Prostate gland (tissue), 2 donors: Measurements from ENCODE around the gene SOWAHB. TPM values are rescaled to one million over a fixed set of nuclear protein-coding genes. Genes with fewer than 3 reads are reported as not detected.

ENCODE experiments used
- DNase-seq: peaks from one replicate; pipeline ENCODE4 v3.0.0-alpha.2; 2019; ENCODE audit warnings: low spot score
- H3K27ac ChIP-seq, 2 donors: fragments of 200-600 bp; sonication (generic); 2 replicates each; pipeline ENCODE4 v1.5.1; 2017 to 2019
- H3K27me3 ChIP-seq: fragments of 200-600 bp; sonication (generic); replicated peaks from 2 replicates; pipeline ENCODE4 v1.5.1; 2019; ENCODE audit not compliant: insufficient read depth
- H3K36me3 ChIP-seq, 2 donors: fragments of 200-600 bp; sonication (generic); 1 replicate in 1 of 2; 2 replicates in 1 of 2; pipeline versions ENCODE4 v1.5.1 to v1.8.1; 2017 to 2019
- H3K4me1 ChIP-seq: fragments of 200-600 bp; sonication (generic); replicated peaks from 2 replicates; pipeline ENCODE4 v1.5.1; 2019
- H3K4me3 ChIP-seq, 2 donors: fragments of 200-600 bp; sonication (generic); 2 replicates each; pipeline ENCODE4 v1.5.1; 2017 to 2019
- H3K9me3 ChIP-seq: fragments of 200-600 bp; sonication (generic); 2 replicates; pipeline ENCODE4 v1.5.1; 2017
- POLR2A ChIP-seq: fragments of 450-650 bp; IDR thresholded peaks from one replicate; pipeline ENCODE4 v1.6.1; 2016; ENCODE audit warnings: antibody characterized with exemption, mild to moderate bottlenecking
- POLR2AphosphoS5 ChIP-seq: sonication (generic); formaldehyde crosslinking; IDR thresholded peaks from one replicate; pipeline ENCODE4 v1.6.1; 2017; ENCODE audit warnings: antibody characterized with exemption
- WGBS: methylation state at CpG from one replicate; pipeline ENCODE4 v1.1.5; 2018; 5-methylcytosine and 5-hydroxymethylcytosine counted together
- intact Hi-C: fragments of 100-400 bp; cut with DNase I; formaldehyde crosslinking; loops from one replicate; pipeline ENCODE4 v1.14.2; 2022
- total RNA-seq, 2 donors: library from RNA; depleted of rRNA; stranded (reverse); fragments of >200 nt; gene quantifications; one replicate each; pipeline ENCODE4 v1.1.0, GENCODE V29; 2016
- TF ChIP-seq, protein P1 (sequence below), 4 experiments: fragments of 200-600 bp in 2 of 4; fragments of 450-650 bp in 2 of 4; sonication (generic) in 2 of 4; IDR thresholded peaks; 1 replicate in 3 of 4; 2 replicates in 1 of 4; pipeline ENCODE4 v1.5.1; 2016 to 2019; ENCODE audit warnings: antibody characterized with exemption in 4 of 4, mild to moderate bottlenecking in 2 of 4, moderate library complexity in 2 of 4

SOWAHB gene
- total RNA-seq, 2 donors from 2014 or later = 1.8 to 3.9 TPM

DNA sequence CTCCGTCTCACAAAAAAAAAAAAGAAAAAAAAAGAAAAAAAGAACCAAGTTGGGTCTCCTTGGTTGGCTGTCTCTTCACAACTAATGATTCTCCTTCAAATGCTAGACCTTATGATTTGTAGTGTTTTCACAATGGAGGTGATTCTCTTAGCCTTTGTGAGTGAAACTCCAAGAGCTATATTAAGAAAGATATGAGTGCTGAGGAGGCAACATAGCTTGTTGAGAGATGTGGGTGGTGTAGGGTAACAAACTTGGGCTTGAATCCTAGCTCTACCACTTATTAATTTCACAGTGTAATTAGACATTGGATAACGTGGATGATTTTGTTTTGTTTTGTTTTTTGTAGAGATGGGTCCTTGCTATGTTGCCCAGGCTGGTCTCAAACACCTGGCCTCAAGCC, 41.2 kb upstream of the SOWAHB start:
- Histone ChIP-seq H3K4me3 (no peak overlapping the region), H3K36me3 (no peaks in the 10 kb centered on the region), H3K4me1 (no peaks in the 10 kb centered on the region), H3K27ac (no peak overlapping the region), H3K27me3 (no peaks in the 10 kb centered on the region), H3K9me3 (no peaks in the 10 kb centered on the region)
- DNase-seq = no peak
- no peak for TF ChIP-seq POLR2AphosphoS5
- TF ChIP-seq, protein P1, sequence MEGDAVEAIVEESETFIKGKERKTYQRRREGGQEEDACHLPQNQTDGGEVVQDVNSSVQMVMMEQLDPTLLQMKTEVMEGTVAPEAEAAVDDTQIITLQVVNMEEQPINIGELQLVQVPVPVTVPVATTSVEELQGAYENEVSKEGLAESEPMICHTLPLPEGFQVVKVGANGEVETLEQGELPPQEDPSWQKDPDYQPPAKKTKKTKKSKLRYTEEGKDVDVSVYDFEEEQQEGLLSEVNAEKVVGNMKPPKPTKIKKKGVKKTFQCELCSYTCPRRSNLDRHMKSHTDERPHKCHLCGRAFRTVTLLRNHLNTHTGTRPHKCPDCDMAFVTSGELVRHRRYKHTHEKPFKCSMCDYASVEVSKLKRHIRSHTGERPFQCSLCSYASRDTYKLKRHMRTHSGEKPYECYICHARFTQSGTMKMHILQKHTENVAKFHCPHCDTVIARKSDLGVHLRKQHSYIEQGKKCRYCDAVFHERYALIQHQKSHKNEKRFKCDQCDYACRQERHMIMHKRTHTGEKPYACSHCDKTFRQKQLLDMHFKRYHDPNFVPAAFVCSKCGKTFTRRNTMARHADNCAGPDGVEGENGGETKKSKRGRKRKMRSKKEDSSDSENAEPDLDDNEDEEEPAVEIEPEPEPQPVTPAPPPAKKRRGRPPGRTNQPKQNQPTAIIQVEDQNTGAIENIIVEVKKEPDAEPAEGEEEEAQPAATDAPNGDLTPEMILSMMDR (IDR thresholded peaks at IDR 0.05) = no peak
- TF ChIP-seq POLR2A = no peak
- intact Hi-C loops = no loop called here
- 63% methylated on average over 2 of the region's 2 CpGs for WGBS

DNA sequence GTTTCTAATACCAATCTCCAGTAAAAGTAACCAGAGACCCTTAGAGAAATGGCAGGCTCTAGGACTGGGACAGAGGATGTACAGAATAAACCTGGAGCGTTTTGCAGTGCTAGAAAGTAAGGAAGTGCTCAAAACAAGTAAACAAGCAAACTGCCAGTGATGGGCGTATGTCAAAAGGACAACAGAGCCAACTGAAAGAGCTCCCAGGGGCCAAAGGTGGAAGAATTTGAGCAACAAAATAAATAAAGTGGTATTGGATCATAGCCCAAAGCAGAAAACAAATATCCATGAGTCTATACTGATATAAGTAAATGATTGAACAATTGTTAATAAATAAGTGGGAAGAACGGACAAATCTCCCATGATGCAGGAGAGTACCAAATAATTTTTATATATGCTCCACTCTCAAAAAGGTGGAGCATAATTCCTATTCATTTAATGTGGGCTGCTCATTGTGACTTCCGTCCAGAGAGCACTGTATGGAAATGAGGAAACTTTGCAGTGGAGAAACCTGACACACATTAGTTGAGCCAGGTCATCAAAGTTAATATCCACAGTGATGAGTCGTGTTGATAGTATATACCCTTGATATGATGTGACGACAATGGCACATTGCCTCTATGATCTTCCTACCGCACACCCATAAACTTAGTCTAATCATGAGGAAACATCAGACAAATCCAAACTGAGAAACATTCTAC, 33.8 kb upstream of the SOWAHB start:
- Histone ChIP-seq H3K4me1 (no peaks in the 10 kb centered on the region), H3K4me3 (no peak overlapping the region), H3K27me3 (no peaks in the 10 kb centered on the region), H3K9me3 (no peaks in the 10 kb centered on the region), H3K36me3 (no peaks in the 10 kb centered on the region), H3K27ac (no peak overlapping the region)
- intact Hi-C loops = no loop called here
- WGBS = 82% methylated on average over 7 of the region's 7 CpGs
- no peak for DNase-seq
- TF ChIP-seq POLR2AphosphoS5 (no peak), POLR2A (no peak)
- TF ChIP-seq, protein P1 (IDR thresholded peaks at IDR 0.05) = no peak

DNA sequence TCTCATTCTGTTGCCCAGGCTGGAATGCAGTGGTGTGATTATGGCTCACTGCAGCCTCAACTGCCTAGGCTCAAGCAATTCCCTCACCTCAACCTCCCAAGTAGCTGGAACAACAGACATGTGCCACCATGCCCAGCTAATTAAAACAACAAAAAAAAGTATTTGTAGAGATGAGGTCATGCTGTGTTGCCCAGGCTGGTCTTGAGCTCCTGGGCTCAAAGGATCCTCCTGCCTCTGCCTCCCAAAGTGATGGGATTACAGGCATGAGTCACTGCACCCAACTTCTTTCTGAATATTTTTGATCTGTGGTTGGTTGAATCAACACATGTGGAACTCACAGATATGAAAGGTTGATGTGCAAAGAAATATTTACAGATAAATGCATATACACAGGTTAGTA, 33.1 kb upstream of the SOWAHB start:
- no peak overlapping the region for H3K27ac ChIP-seq
- H3K27me3 ChIP-seq = no peaks in the 10 kb centered on the region
- no peaks in the 10 kb centered on the region for H3K36me3 ChIP-seq
- H3K9me3 ChIP-seq = no peaks in the 10 kb centered on the region
- no peak overlapping the region for H3K4me3 ChIP-seq
- TF ChIP-seq POLR2AphosphoS5 = no peak
- TF ChIP-seq, protein P1 (IDR thresholded peaks at IDR 0.05) = no peak
- no peak for TF ChIP-seq POLR2A
- intact Hi-C loops = no loop called here
- H3K4me1 ChIP-seq = no peaks in the 10 kb centered on the region
- no peak for DNase-seq

DNA sequence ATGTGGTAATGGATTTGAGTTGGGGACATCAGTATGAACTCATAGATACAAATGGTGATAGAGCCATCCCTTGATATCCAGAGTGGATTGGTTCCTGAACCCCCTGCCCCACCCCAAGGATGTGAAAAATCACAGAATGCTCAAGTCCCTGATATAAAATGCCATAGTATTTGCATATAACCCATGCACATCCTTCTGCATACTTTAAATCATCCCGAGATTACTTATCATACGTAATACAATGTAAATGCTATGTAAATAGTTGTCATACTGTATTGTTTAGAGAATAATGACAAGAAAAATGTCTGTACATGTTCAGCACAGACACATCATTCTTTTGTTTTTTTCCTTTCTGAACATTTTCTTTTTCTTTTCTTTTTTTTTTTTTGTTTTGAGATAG, 32.7 kb upstream of the SOWAHB start:
- no peaks in the 10 kb centered on the region for H3K9me3 ChIP-seq
- no peaks in the 10 kb centered on the region for H3K36me3 ChIP-seq
- intact Hi-C loops = no loop called here
- TF ChIP-seq POLR2AphosphoS5 (no peak), POLR2A (no peak)
- 64% methylated on average over 2 of the region's 2 CpGs for WGBS
- H3K4me1 ChIP-seq = no peaks in the 10 kb centered on the region
- H3K27ac ChIP-seq = no peak overlapping the region
- H3K27me3 ChIP-seq = no peaks in the 10 kb centered on the region
- no peak for DNase-seq
- no peak overlapping the region for H3K4me3 ChIP-seq

DNA sequence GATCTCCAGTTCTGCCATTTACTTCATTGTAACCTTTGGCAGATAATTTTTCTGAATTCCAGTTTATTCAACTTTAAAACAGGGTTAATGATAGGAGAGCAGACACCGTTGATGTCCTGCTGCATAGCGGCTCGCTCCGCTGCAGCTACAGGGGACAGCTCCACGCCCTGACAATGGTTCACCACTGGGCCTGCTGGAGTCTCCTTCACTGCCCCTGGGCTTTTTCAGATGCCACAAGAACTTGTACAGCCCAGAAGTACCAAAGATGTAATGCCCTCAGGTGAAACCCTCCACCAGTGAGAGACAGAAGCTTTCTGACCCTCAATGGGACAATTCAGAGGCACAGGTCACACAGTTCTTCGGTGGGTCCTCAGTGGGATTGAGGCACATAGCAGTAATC, 28.9 kb upstream of the SOWAHB start:
- no peaks in the 10 kb centered on the region for H3K27me3 ChIP-seq
- no peak for DNase-seq
- no peaks in the 10 kb centered on the region for H3K9me3 ChIP-seq
- no peaks in the 10 kb centered on the region for H3K4me1 ChIP-seq
- TF ChIP-seq POLR2AphosphoS5 (no peak), POLR2A (no peak)
- TF ChIP-seq, protein P1 (IDR thresholded peaks at IDR 0.05) = no peak
- WGBS = 92% methylated on average over 6 of the region's 6 CpGs
- intact Hi-C loops = no loop called here
- H3K36me3 ChIP-seq = no peaks in the 10 kb centered on the region
- no peak overlapping the region for H3K4me3 ChIP-seq
- no peak overlapping the region for H3K27ac ChIP-seq
